Eye (tissue), 1 donor: ENCODE measurements around the gene VAT1.

Experiments used
- DNase-seq: peaks from one replicate; pipeline ENCODE4 v3.0.0-alpha.2; 2015

VAT1 gene

GRCh38 chr17:42967925-42968324 lies 54.3 kb downstream of the VAT1 start:
- DNase-seq = no peak
